Smooth muscle cell (in vitro differentiated cells): ENCODE data around the gene KCNQ1. TPM values are rescaled to one million over a fixed set of nuclear protein-coding genes. Genes with fewer than 3 reads are reported as not detected.

Experiments
- DNase-seq: peaks from one replicate; lab custom pipeline; 2025; ENCODE audit not compliant: unreplicated experiment; lab: John Stamatoyannopoulos, UW
- H2AFZ ChIP-seq: fragments of 200-600 bp; sonication (generic); 2 replicates; pipeline ENCODE4 v1.6.0; 2016; ENCODE audit warnings: antibody characterized with exemption, low read depth, mild to moderate bottlenecking
- H3F3A ChIP-seq: fragments of 200-600 bp; sonication (generic); 2 replicates; pipeline ENCODE4 v1.6.0; 2017; ENCODE audit warnings: antibody characterized with exemption, low read depth
- H3K27ac ChIP-seq: fragments of 200-600 bp; sonication (generic); 2 replicates; pipeline ENCODE4 v1.5.1; 2016; ENCODE audit warnings: low read depth, mild to moderate bottlenecking
- H3K27me3 ChIP-seq: fragments of 200-600 bp; sonication (generic); 2 replicates; pipeline ENCODE4 v1.6.1; 2016; ENCODE audit warnings: low read depth, mild to moderate bottlenecking
- H3K36me3 ChIP-seq: fragments of 200-600 bp; sonication (generic); 2 replicates; pipeline ENCODE4 v1.5.1; 2016; ENCODE audit warnings: low read depth
- H3K4me1 ChIP-seq: fragments of 200-600 bp; sonication (generic); 2 replicates; pipeline ENCODE4 v1.5.1; 2016; ENCODE audit warnings: low read depth
- H3K4me2 ChIP-seq: fragments of 200-600 bp; sonication (generic); 2 replicates; pipeline ENCODE4 v1.6.0; 2016; ENCODE audit warnings: mild to moderate bottlenecking
- H3K4me3 ChIP-seq: fragments of 200-600 bp; sonication (generic); 2 replicates; pipeline ENCODE4 v1.5.1; 2016; ENCODE audit warnings: mild to moderate bottlenecking
- H3K79me2 ChIP-seq: fragments of 200-600 bp; sonication (generic); 2 replicates; pipeline ENCODE4 v1.6.0; 2016; ENCODE audit warnings: low read depth, mild to moderate bottlenecking
- H3K9ac ChIP-seq: fragments of 200-600 bp; sonication (generic); 2 replicates; pipeline ENCODE4 v1.6.0; 2016; ENCODE audit warnings: low read depth
- H3K9me3 ChIP-seq: fragments of 200-600 bp; sonication (generic); replicated peaks from 2 replicates; pipeline ENCODE4 v1.5.1; 2016; ENCODE audit warnings: low read depth
- H4K20me1 ChIP-seq: fragments of 200-600 bp; sonication (generic); 2 replicates; pipeline ENCODE4 v1.6.0; 2016; ENCODE audit warnings: low read depth
- CTCF ChIP-seq: fragments of 200-600 bp; sonication (generic); IDR thresholded peaks from 2 replicates; pipeline ENCODE4 v1.5.1; 2017; ENCODE audit warnings: borderline replicate concordance, mild to moderate bottlenecking, antibody characterized with exemption; ENCODE audit not compliant: insufficient read depth, poor library complexity, severe bottlenecking
- WGBS: methylation state at CpG from one replicate; pipeline ENCODE4 v1.1.7; 2016; ENCODE audit warnings: low lambda C conversion rate; 5-methylcytosine and 5-hydroxymethylcytosine counted together
- polyA plus RNA-seq: library from polyadenylated mRNA; unstranded; fragments of >200 nt; fragmentation: Nextera tagmentation; extraction: Ambion mirVana; gene quantifications from 2 replicates; pipeline ENCODE4 v1.2.1, GENCODE V29; 2016
- total RNA-seq: library from RNA; depleted of rRNA; stranded (reverse); fragments of >200 nt; gene quantifications from 2 replicates; pipeline ENCODE4 v1.2.3, GENCODE V29; 2014

Gene KCNQ1
- total and polyA plus RNA-seq, 2 experiments from 2014 or later, result 1.3 to 2.3 TPM

- TF ChIP-seq CTCF, result no peak
- Histone ChIP-seq H3K36me3 (no peaks in the 10 kb centered on the region), H4K20me1 (no peaks in the 10 kb centered on the region), H3K4me3 (no peak overlapping the region), H3K27me3 (peaks cover 16% of the 10 kb centered on the region), H3K27ac (no peak overlapping the region), H3K9ac (no peak overlapping the region), H3F3A (no peaks in the 10 kb centered on the region), H3K79me2 (no peaks in the 10 kb centered on the region), H2AFZ (no peak overlapping the region), H3K9me3 (no peaks in the 10 kb centered on the region), H3K4me2 (no peak overlapping the region), H3K4me1 (no peaks in the 10 kb centered on the region)
- WGBS, result 73% methylated on average over 16 of the region's 16 CpGs
- no peak for DNase-seq
Measured at GRCh38 chr11:2466869-2467694, 22.3 kb downstream of the KCNQ1 start.

- Histone ChIP-seq H3K36me3 (no peaks in the 10 kb centered on the region), H3K27me3 (peaks cover 16% of the 10 kb centered on the region), H3K9me3 (no peaks in the 10 kb centered on the region), H3F3A (no peaks in the 10 kb centered on the region), H3K4me1 (no peaks in the 10 kb centered on the region), H4K20me1 (no peaks in the 10 kb centered on the region), H3K4me2 (no peak overlapping the region), H3K27ac (no peak overlapping the region), H3K9ac (no peak overlapping the region), H3K79me2 (no peaks in the 10 kb centered on the region), H2AFZ (no peak overlapping the region), H3K4me3 (no peak overlapping the region)
- no peak for TF ChIP-seq CTCF
- 86% methylated on average over 7 of the region's 7 CpGs for WGBS
- DNase-seq, result no peak
Measured at GRCh38 chr11:2467695-2468055, 22.9 kb downstream of the KCNQ1 start.

- H3K27me3 ChIP-seq, result peaks cover 16% of the 10 kb centered on the region
- 87% methylated on average over 21 of the region's 21 CpGs for WGBS
- no peak for DNase-seq
Measured at GRCh38 chr11:2468363-2469235, 23.8 kb downstream of the KCNQ1 start.

More at GRCh38 chr11:2468363-2469235, 23.8 kb downstream of the KCNQ1 start:
- Histone ChIP-seq H3K4me2 (no peak overlapping the region), H3K36me3 (no peaks in the 10 kb centered on the region), H3K9ac (no peak overlapping the region), H3K9me3 (no peaks in the 10 kb centered on the region), H3K27ac (no peak overlapping the region), H3K4me3 (no peak overlapping the region), H3K4me1 (no peaks in the 10 kb centered on the region), H4K20me1 (no peaks in the 10 kb centered on the region), H2AFZ (no peak overlapping the region), H3F3A (no peaks in the 10 kb centered on the region), H3K79me2 (no peaks in the 10 kb centered on the region)
- no peak for TF ChIP-seq CTCF
